ENCODE data around the gene EFNB2.

EFNB2 gene

DNA sequence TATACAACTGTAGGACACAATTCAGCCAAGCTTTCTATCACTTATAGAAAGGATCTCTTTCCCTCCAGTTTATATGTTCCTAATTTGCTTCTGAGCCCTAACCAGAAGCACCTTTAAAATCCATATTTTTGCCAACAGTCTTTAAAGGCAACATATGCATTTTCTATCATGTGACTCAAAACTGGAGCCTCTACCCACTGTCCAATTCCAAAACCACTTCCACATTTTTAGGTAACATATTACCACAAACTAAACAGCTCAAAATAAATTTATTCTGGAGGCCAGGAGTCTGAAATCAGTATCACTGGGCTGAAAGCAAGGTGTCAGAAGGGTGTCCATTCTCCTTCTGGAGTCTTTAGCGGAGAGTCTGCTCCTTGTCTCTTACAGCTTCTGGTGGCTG, 15.9 kb upstream of the EFNB2 start:
- in situ Hi-C loops (cut with HindIII; ENCODE audit: low sequenced_read_pairs) = no loop called here

DNA sequence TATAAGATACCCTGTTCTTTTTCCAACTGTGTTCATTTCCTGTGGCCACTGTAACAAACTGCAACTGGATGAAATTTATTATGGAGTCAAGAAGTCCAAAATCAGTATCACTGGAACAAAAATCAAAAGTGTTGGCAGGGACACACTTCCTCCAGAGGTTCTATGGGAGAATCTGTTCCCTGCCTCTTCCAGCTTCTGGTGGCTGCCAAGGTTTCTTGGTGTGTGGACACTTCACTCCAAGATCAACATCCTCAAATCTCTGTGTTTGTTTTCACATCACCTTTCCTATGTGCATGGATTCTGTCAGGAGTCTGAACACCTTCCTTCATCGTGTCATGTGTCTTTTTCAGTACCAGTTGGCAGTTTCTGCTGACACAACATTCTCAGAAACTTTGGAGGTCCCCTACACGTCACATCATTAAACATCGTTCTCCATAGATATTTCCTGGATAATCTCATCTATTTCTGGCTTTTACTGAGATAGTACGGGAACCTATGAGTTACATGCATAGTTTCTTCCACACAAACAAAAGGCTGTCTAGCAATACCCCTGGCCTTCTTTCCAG, 15.2 kb upstream of the EFNB2 start:
- in situ Hi-C loops (cut with HindIII; ENCODE audit: low sequenced_read_pairs) = no loop called here

DNA sequence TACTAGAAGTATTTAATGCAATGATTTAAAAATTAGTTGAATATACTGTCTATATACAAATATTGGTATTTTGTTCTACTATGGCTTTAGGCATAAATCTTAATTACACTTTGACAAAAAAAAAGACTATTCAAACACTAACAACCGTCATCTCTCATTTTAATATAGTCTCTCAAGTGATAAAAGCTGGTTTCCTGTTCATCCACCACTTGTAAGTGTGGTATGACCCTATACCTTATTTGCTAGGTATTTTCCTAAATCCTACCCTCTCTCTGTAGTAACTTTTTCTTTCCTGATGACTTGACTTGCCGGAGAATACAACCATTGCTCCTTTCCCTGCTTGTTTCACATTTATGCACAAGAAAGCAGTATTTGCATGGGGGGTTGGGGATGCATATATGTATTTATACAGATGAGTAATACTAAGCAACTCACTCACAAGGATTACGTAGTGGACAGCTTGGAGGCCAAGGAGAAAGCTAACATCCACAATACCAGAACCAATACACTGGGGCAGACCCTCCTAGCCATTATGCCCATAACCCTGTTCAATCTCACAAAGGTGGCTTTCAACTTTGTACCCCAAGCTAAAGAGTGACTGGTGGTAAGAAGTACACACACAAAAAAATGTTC, 12.7 kb upstream of the EFNB2 start:
- in situ Hi-C loops (cut with HindIII; ENCODE audit: low sequenced_read_pairs) = no loop called here

DNA sequence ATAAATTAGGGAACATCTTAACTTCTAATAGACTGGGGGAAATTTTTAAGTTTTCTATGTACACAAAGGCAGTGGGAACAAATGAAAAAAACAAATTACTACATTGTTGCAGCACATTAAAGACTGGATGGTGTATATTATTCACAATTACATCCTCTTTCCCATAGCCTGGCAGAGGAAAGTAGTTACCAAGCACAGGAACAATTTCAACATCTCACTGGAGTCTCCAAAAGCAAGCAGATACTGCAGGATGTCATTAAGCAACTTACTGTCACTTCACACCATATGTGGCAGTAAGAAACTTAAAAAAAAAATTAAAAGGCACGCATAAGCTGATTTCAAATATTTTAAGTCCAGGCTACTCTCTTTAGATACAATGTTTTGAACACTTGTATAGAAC, 6.4 kb upstream of the EFNB2 start:
- in situ Hi-C loops (cut with HindIII; ENCODE audit: low sequenced_read_pairs) = no loop called here

DNA sequence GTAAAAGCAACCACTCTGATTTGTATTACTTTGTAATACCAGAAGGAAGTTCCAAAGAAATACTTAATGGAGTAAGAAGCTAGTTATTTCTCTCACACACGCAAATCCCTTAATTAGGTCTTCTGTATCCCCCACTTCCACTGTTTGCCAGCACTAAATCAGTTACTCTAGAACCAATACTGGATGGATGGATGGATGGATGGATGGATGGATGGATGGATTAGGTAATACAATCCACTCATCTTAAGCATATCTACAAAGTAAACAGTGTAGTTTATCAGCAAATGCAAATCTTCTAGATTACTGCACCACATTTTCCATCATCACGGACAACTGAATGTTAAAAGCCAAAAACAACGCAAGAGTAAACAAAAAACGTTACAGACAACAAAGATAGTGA, 5.2 kb upstream of the EFNB2 start:
- in situ Hi-C loops (cut with HindIII; ENCODE audit: low sequenced_read_pairs) = no loop called here

DNA sequence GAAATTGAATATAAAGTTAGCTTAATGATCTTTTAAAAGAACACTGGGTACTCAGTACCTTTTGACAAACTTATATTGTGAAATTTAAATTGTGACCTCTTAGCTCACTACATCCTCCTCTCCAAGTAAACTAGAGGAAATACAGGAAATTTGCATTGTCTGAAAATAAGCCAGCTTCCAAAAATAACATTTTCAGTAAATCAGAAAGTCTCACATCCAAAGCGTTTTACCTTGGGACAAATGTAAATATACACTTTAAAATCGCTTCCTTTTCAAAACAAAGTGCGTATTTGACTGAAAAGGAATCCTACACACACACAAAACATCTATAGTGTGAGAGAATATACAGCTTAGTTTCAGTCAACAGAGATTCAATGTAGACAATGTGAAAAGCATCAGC, 2.1 kb upstream of the EFNB2 start:
- in situ Hi-C loops (cut with HindIII; ENCODE audit: low sequenced_read_pairs) = no loop called here

DNA sequence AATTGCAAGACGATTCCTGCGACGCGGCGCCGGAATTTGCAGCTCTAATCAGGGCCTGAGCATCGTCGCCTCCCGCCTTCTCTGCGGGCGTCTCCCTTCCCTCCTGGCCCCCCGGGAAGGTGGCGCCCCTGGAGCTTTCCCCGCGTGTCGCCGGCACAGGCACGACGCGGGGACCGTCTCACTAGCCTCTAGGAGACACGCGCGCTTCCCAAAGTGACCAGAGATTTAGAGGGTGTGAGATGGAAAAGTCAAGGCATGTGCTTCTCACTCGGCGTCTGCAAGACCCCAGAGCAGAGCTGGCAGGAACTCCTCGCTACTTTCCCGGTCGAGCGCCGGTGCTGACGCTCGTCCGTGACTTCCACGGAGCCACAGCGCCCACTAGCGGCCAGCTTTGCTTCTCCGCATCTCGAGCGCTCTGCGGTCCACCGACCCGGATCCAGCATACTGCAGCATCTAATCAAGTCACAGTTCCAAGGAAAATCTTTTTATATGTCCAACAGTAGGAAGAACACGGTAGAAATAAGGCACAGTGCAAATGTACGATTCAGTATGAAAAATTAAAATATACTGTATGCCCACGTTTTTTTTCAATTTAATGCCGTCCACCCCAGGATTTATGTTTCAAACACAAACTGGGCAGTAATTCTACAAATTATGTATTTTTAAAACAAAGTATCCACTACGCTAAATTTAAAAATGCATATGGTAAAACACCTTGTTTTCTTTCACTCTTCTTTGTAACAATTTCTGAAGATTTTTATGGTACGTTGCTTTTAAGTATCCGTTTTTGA, 977 bp upstream of the EFNB2 start:
- in situ Hi-C loops (cut with HindIII; ENCODE audit: low sequenced_read_pairs) = no loop called here

DNA sequence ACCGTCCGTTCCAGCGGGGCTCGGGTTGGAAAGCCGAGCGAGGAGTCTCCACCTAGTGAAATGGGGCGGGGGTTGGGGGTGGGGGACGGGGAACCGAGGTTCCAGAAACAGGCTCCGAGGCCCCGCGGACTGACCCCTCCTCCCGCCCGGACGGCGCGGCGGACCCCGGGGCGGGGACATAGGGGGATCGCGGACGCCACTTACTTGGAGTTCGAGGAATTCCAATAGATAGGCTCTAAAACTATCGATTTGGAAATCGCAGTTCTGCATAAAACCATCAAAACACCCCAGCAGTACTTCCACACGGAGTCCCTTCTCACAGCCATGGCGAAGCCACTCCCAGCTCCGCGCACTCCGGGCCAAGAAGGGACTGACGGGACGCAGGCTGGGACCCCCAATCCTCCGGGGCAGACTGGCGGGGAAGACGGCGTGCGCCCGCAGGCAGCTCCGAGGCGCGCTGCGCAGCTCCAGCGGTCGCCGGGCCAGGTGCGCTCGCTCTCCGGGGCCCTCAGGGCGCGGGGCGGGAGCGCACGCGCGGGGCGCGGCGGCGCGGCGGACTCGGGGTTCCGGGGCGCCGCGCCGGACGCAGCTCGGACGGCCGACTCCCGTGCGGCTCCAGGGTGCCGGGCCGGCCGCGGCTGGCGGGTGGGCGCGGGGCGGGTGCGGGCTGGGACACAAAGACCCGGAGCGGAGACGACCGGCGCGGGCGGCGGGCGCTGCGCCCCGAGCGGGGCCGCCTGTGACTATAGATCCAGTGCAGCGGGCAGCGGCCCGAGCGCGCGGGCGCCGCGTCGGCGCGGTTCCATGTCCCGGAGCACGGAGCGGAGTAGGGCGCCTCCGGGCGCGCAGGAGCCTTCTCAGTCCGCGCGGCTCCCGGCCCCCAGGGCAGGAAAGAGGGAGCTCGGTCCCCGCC, 567 bp downstream of the EFNB2 start:
- in situ Hi-C loops (cut with HindIII; ENCODE audit: low sequenced_read_pairs) = loop anchor here (5.0 kb wide), 2 partner anchors 32 to 1118 kb away; partner anchors contain the start of gene ARGLU1

DNA sequence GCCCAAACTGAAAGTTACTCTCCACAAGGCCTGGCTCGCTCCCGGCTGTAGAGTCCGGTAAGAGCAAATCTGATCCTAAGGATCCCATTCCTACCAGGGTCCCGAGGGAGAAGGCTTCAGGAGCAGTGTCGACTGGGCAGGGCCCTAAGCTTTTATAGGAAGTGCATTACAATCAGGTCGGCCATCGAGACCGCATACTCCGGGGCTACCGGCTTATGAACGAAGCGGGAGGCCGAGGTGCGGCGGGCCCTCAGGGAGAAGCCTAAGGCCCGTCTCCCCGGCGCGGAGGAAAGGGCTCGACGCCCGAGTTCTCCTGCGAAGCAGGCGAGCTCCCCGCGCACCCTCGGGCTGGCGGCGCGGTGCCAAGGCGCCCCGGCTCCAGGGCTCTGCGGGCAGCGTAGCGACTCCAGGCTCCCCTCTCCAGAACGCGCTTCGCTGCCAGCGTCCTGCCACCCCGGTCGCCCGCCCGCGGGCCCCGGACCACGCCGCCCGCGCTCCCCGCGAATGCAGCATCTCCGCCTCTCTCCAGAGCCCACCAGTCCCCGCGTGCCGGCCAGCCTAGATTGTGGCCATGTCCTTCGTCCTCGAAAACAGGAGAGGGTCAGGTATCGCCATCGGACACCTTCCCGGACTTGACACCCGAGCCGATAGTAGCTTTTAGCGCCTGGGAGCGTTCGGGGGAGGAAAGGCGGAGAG, 1.4 kb downstream of the EFNB2 start:
- in situ Hi-C loops (cut with HindIII; ENCODE audit: low sequenced_read_pairs) = loop anchor here (5.0 kb wide), 2 partner anchors 33 to 1117 kb away; partner anchors contain the start of gene ARGLU1

DNA sequence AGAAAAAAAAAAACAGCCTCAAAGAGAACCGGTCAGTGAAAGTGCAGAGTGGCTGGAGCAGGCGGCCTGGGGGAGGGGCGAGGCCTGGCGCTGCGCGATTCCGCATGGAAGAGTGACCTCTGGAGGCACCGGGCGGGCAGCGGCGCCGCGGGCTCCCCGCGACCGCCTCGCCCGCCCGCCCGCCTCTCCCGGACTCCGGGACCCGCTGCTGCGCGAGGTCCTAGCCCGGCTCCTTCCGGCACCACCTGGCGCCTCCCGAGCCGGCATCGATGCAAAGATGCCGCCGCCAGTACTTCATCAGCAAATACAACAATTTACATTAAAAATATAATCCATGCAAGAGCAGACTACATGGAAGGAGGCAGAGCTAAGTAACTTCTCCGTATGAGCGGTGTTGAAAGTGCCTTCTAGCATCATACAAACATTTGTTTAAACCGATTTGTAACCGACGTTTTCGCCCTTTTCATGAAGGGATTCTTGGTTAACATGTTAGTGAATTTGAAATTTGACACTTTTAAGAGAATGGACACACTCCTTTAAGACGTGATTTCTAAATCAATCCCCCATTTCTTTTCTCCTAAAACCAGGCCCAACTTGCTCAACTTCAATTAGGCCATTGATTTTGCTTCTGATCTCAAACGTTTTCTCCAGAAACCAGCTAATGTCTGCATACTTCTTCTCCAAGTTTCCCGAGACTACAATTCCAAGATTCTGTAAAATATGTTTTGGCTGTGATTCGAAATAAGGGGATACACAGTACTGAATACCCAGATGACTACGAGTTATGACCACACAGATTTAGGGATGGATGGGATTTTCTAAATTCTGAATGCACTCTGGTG, 2.1 kb downstream of the EFNB2 start:
- in situ Hi-C loops (cut with HindIII; ENCODE audit: low sequenced_read_pairs) = loop anchor here (5.0 kb wide), 2 partner anchors 34 to 1116 kb away; partner anchors contain the start of gene ARGLU1

DNA sequence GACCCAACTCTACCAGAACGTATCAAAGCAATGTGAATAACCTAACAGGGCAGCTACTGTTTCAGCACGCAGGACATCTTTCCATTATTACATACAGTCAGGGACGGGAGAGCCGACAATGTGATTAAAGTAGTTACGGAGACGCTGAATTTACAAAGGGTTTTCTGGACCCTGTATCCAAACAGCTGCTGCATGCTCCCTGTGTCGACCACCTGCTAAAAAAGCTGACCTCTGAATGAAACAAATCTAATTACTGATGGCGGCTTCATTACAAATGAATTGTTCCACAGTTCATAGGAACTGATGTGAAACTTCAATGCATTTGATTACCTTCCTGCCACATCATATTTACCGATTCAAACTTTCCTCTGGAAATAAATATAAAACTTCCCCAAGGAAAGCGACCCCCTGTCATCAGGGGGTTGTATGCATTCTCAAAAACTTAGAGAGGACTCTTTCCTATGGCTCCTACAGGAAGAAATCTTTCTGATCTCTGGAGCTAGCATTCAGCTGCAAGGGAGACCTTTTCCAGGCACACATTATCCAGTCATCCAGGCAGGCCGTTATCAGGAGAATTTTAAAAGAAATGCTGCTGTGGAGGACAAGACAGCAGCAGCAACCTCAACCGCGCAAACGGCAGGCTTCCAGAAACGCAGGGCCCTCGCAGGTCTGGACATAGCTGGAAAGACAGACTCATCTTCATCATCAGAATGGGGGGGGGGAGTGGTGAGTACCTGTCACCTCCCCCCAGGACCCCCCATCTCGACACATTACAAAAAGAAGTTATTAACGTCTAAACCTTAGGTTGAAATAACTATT, 3.1 kb downstream of the EFNB2 start:
- in situ Hi-C loops (cut with HindIII; ENCODE audit: low sequenced_read_pairs) = loop anchor here (5.0 kb wide), 2 partner anchors 35 to 1115 kb away; partner anchors contain the start of gene ARGLU1

DNA sequence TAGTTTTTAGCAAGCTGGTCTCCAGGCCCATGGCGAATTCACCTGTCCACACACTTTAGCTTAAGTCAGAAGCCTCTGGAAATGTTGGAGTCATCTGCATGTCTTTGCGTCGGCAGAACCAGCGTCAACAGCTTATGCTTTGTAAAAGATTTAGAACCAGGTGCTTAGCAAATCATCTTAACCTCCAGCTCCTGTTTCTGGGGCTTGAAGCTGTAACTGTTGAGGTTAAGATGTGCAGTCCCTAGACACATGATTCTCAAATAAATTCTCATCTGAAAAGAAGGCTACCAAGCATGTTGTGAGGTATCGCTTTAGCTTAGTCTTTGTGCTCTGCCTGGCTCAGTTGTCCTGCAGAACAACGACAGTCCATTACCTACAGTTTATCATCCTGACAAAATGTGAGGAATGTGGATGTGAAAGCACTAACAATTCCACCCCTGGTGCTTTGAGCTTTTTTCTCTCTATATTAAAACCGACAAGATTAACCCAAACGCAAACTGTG, 4.4 kb downstream of the EFNB2 start:
- in situ Hi-C loops (cut with HindIII; ENCODE audit: low sequenced_read_pairs) = loop anchor here (5.0 kb wide), 2 partner anchors 36 to 1114 kb away; partner anchors contain the start of gene ARGLU1

DNA sequence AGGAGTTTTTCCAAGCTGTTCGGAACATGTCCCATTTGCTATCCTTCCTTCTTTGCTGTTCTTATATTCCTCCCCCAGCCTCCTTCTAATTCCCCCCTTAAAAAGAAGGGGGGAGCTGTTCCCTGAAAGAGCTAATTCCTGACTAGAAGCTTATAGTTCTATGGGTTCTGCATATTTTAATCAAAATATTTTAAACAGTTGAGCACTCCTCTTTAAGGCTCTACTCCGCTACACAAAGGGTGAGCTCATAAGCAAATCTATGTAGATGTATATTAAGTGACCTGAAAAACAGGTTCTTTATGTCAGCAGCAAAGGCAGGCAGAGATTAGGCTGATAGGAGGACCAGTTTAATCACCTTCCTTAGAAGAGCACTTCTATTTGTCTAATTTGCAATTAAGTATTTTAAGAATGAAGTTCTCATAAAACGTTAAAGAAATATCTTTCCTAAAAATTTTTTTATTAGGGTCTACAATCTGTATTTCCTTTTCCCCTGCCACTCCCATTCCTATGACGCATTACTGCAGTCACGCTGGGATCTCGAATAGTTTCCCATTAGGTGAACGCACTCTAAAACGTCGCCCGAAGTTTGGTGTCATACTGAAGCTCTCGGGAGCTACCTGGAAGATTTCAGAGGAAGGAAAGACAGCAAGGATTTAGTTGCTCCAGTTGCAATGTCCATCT, 5.2 kb downstream of the EFNB2 start:
- in situ Hi-C loops (cut with HindIII; ENCODE audit: low sequenced_read_pairs) = loop anchor here (5.0 kb wide), 2 partner anchors 37 to 1113 kb away; partner anchors contain the start of gene ARGLU1

DNA sequence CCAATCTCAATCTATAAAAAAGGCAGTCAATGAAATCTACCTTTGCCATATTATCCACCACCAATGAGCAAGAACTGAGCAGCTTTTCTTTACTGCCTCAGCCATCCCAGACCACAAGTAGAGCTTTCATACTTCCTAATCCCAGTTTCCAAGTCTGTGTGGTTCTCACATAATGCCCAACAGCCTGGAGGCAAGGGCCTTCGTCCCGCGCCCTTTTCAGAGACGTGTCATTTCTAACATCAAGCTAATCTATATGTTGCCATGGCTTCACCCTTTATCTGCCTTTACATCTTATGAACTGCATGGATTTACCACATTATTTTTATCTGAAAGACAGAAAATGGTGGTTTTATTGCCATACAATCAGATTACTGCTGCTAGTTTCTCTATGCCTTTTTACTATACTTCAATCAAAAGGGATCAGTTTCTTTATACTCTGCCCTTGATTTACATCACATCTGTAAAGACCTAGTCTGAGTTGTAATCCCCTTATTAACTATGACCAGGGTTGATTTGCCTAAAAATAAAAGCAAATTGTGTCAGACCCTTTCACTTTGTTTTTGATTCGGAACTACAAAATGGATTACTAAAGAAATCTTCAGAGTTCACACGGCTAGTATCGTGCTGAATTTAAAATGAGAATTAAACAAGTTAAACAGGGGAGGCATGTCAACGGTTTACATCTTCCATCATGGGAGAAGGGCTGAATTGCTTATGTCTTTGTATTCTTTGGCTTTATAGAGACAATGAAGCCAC, 5.9 kb downstream of the EFNB2 start:
- in situ Hi-C loops (cut with HindIII; ENCODE audit: low sequenced_read_pairs) = loop anchor here (5.0 kb wide), 2 partner anchors 38 to 1112 kb away; partner anchors contain the start of gene ARGLU1

DNA sequence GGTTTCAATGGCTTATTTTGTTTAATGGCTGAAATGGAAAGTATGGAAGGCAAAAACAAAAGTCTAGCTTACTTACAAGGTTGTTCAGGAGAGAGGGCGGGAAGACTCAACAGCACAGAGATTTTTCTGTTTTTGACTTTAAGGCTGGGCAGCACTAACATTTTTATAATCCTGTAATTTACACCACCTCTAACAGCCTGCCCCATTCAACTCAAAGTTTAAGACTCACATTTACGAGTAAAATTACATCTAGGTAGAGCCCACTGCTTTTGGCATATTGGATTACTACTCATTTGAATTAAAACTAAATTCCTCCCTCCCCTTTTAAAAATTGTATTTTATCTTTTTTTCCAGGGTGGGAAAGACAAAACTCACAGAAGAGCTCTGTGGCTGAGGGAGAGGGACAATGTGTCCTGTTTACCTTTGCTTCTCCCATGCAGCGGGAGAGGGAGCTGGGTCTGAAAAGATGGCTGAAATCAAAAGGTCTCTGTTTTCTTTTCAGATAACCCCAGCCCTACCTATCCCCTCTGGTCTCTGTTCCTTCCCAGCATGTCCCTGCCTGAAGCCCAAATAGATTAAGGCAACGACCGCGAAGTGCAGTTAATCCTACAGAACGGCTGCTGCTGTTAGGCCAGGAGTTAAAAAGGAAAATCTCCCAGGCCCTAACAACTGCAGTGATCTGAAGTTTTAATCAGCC, 6.6 kb downstream of the EFNB2 start:
- in situ Hi-C loops (cut with HindIII; ENCODE audit: low sequenced_read_pairs) = no loop called here

DNA sequence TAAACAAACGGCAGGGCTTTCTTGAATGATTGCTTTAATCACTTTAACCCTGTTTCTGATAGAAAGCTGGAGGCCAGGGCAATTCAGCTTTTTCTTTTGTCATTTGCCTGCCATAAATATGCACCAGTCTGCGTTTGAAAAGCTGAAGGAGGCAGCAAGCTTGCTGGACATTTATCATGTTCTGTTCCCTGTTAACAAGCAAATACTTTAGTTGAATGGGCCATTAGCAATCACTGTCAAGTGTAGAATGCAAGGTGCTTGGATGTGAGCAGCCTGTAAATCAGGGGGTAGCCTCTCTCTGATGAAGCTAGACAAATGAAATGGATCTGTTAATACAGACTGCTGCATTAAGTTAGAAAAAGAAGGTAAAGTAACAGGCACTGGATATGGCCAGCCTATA, 7.6 kb downstream of the EFNB2 start:
- in situ Hi-C loops (cut with HindIII; ENCODE audit: low sequenced_read_pairs) = no loop called here
